SK-N-SH (cell line): ENCODE data around the gene NTRK2.

Experiments used
- CTCF ChIP-seq: fragments of 200-600 bp; sonication (generic); IDR thresholded peaks from 2 replicates; pipeline ENCODE4 v1.6.1; 2017; ENCODE audit warnings: antibody characterized with exemption, mild to moderate bottlenecking, moderate library complexity
- EP300 ChIP-seq, 2 experiments: IDR thresholded peaks; 2 replicates each; pipeline versions ENCODE4 v1.4.0 to v1.6.1; 2012; ENCODE audit warnings: borderline replicate concordance in 1 of 2, low read depth in 1 of 2, low read length in 1 of 2
- FOXM1 ChIP-seq: IDR thresholded peaks from 2 replicates; pipeline ENCODE4 v1.4.0; 2012; ENCODE audit warnings: low read depth, mild to moderate bottlenecking
- GABPA ChIP-seq: IDR thresholded peaks from 2 replicates; pipeline ENCODE4 v1.4.0; 2012; ENCODE audit warnings: low read depth, mild to moderate bottlenecking
- GATA2 ChIP-seq: sonication (generic); formaldehyde crosslinking; IDR thresholded peaks from 2 replicates; pipeline ENCODE4 v1.5.0; 2020; ENCODE audit warnings: mild to moderate bottlenecking, missing genetic modification reagents
- MAX ChIP-seq: IDR thresholded peaks from 2 replicates; pipeline ENCODE4 v1.4.0; 2012; ENCODE audit warnings: low read depth
- POLR2AphosphoS5 ChIP-seq: IDR thresholded peaks from 2 replicates; pipeline ENCODE4 v1.6.1; 2012; ENCODE audit warnings: low read depth, low read length
- RAD21 ChIP-seq: IDR thresholded peaks from 2 replicates; pipeline ENCODE4 v1.6.1; 2012; ENCODE audit warnings: mild to moderate bottlenecking, low read length
- RXRA ChIP-seq: IDR thresholded peaks from 2 replicates; pipeline ENCODE4 v1.4.0; 2012; ENCODE audit warnings: low read depth, mild to moderate bottlenecking, borderline replicate concordance
- SIN3A ChIP-seq: IDR thresholded peaks from 2 replicates; pipeline ENCODE4 v1.6.1; 2012; ENCODE audit warnings: low read depth, mild to moderate bottlenecking, low read length, moderate library complexity, borderline replicate concordance
- SMC3 ChIP-seq: IDR thresholded peaks from 2 replicates; pipeline ENCODE4 v1.6.1; 2012; ENCODE audit warnings: low read depth, low read length, improper control_type of control experiment
- TAF1 ChIP-seq: IDR thresholded peaks from 2 replicates; pipeline ENCODE4 v1.6.1; 2012; ENCODE audit warnings: low read depth, mild to moderate bottlenecking, low read length, moderate library complexity, borderline replicate concordance
- ZBTB33 ChIP-seq: IDR thresholded peaks from 2 replicates; pipeline ENCODE4 v1.4.0; 2012; ENCODE audit warnings: low read depth, borderline replicate concordance

GRCh38 chr9:84983749-84984148 is 314.2 kb downstream of the NTRK2 start:
- TF ChIP-seq CTCF (no peak), EP300 (IDR thresholded peaks at IDR 0.05; ENCODE audit: borderline replicate concordance in 1 of 2, low read depth in 1 of 2, low read length in 1 of 2) (no peak), TAF1 (no peak), SIN3A (no peak), FOXM1 (no peak), RXRA (no peak), POLR2AphosphoS5 (no peak), RAD21 (no peak), MAX (no peak), GABPA (no peak), SMC3 (no peak), ZBTB33 (no peak), GATA2 (CRISPR knock-in tag) (no peak)
